Progenitor cell of endocrine pancreas (in vitro differentiated cells): ENCODE data around the gene DCLK2. TPM values are rescaled to one million over a fixed set of nuclear protein-coding genes. Genes with fewer than 3 reads are reported as not detected.

ENCODE experiments used
- DNase-seq: peaks from one replicate; pipeline ENCODE4 v3.0.0; 2021; ENCODE audit warnings: low spot score; ENCODE audit not compliant: unreplicated experiment
- H3K27ac Mint-ChIP-seq: 2 replicates; pipeline ENCODE4 v1.8.0; 2021; ENCODE audit warnings: mild to moderate bottlenecking, moderate library complexity, mixed read lengths
- H3K27me3 Mint-ChIP-seq: 2 replicates; pipeline ENCODE4 v1.8.0; 2021; ENCODE audit warnings: mixed read lengths
- H3K36me3 Mint-ChIP-seq: 2 replicates; pipeline ENCODE4 v1.8.0; 2022; ENCODE audit warnings: mixed read lengths; ENCODE audit not compliant: insufficient read depth
- H3K4me1 Mint-ChIP-seq: 2 replicates; pipeline ENCODE4 v1.8.0; 2021; ENCODE audit warnings: low read depth, mixed read lengths
- H3K4me3 Mint-ChIP-seq: 2 replicates; pipeline ENCODE4 v1.8.0; 2021; ENCODE audit warnings: low read depth, mild to moderate bottlenecking, moderate library complexity, mixed read lengths
- H3K9me3 Mint-ChIP-seq: 2 replicates; pipeline ENCODE4 v1.8.0; 2021; ENCODE audit warnings: low read depth, mixed read lengths
- total RNA-seq: library from RNA; stranded (reverse); gene quantifications from 2 replicates; pipeline ENCODE4 v1.2.1, GENCODE V29; 2021
- TF ChIP-seq, protein P1 (sequence below): fragments of 200-600 bp; sonication (generic); IDR thresholded peaks from one replicate; pipeline ENCODE4 v1.5.0; 2021; ENCODE audit warnings: antibody characterized with exemption, mild to moderate bottlenecking; ENCODE audit not compliant: unreplicated experiment

The DCLK2 gene
- total RNA-seq, 1 donor from 2014 or later: 7.2 TPM

DNA sequence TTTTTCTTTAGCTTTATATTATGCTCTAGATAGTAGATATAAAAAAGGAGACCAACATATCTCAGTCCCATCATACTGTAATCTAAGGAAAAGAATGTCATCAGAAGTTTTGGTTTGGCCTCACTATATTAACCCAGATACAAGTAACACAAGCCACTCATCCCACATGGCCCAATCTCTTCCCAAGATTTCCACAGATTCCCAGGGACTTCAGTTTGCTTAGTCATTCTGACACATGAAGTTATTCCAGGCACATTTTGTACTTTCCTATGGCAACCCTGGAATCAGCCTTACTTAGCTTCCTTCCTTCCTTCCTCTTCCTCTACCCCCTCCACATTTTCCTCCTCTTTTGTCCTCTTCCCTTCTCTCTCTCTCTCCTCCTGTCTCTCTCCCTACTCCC lies 21.7 kb upstream of the DCLK2 start:
- TF ChIP-seq, protein P1, sequence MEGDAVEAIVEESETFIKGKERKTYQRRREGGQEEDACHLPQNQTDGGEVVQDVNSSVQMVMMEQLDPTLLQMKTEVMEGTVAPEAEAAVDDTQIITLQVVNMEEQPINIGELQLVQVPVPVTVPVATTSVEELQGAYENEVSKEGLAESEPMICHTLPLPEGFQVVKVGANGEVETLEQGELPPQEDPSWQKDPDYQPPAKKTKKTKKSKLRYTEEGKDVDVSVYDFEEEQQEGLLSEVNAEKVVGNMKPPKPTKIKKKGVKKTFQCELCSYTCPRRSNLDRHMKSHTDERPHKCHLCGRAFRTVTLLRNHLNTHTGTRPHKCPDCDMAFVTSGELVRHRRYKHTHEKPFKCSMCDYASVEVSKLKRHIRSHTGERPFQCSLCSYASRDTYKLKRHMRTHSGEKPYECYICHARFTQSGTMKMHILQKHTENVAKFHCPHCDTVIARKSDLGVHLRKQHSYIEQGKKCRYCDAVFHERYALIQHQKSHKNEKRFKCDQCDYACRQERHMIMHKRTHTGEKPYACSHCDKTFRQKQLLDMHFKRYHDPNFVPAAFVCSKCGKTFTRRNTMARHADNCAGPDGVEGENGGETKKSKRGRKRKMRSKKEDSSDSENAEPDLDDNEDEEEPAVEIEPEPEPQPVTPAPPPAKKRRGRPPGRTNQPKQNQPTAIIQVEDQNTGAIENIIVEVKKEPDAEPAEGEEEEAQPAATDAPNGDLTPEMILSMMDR: no peak
- H3K27me3 Mint-ChIP-seq: no peaks in the 10 kb centered on the region
- H3K4me1 Mint-ChIP-seq: no peaks in the 10 kb centered on the region
- no peak for DNase-seq
- H3K36me3 Mint-ChIP-seq: peaks cover 3% of the 10 kb centered on the region
- peaks cover 12% of the 10 kb centered on the region for H3K9me3 Mint-ChIP-seq
- H3K27ac Mint-ChIP-seq: no peak overlapping the region
- H3K4me3 Mint-ChIP-seq: no peak overlapping the region

DNA sequence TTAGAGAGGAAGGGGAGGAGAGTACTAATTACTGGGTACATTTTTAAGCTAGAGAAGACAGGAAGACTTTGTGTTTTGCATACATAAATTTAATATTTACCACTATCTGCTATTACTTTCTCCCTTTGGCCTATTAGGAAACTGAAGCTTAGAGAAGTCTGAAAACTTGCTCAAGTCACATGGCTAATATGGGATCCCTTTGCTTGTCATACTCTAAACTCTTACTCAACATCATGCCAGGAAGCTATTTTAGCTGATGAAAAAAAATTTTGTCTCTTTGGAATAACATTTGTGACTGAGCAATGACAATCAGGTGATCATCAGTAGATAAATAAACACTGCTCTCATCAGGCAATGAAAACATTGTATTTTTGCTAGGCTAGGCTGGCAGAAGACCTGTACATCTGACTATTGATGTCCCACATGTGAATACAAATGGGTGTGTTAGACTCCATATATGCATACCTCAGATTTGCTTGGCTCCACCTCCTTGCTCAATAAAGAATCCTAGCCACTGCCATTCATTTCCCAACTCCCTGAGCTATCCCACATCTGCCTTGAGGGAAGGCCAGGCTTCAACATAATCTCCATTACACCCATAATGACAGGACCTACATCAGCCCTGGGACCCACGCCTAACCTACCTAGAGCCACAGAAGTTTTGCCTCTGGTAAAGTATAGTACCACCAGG lies 17.0 kb upstream of the DCLK2 start:
- Mint-ChIP-seq H3K4me3 (no peak overlapping the region), H3K4me1 (no peaks in the 10 kb centered on the region), H3K27ac (no peak overlapping the region), H3K27me3 (peaks cover 2% of the 10 kb centered on the region), H3K9me3 (peaks cover 15% of the 10 kb centered on the region), H3K36me3 (peaks cover 2% of the 10 kb centered on the region)
- DNase-seq: no peak
- TF ChIP-seq, protein P1: no peak

DNA sequence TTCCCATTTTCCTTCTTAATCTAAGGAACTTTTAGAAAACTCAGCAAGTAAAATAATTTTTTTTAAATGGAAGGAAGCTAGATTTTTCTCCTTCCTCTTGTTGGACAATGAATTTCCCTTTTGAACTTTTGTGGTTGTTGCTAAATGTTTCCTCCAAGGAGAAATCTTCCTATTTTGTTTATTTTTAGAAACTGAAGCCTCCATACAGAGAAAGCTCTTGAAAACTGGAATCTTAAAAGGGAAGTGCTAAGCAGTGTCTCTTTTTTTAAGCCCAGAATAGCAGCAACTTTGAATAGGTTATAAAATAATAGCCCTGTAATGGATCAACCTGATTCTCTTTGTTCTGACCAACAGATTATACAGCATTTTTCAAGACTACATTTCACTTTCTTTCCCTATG lies 15.1 kb upstream of the DCLK2 start:
- no peak overlapping the region for H3K27ac Mint-ChIP-seq
- no peaks in the 10 kb centered on the region for H3K4me1 Mint-ChIP-seq
- H3K9me3 Mint-ChIP-seq: peaks cover 11% of the 10 kb centered on the region
- H3K36me3 Mint-ChIP-seq: no peaks in the 10 kb centered on the region
- DNase-seq: no peak
- H3K27me3 Mint-ChIP-seq: peaks cover 2% of the 10 kb centered on the region
- H3K4me3 Mint-ChIP-seq: no peak overlapping the region
- TF ChIP-seq, protein P1: no peak

DNA sequence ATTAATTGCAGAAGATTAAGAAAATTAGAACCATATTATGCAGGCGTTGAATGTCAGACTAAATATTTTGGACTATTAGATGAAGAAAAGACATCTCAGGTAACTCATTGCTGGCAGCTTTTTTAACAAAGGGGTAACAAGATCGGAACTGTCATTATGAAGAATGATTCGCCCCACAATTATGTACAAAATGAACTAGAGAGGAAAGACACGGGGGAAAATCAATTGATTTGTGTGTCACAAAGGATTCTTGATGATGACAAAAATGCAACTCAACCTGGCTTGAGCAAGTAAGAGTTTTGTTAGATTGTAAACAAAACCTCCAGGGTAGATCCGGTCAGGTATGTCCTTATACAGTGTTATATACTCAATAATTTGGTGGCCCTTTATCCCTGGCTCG lies 12.5 kb upstream of the DCLK2 start:
- Mint-ChIP-seq H3K36me3 (no peaks in the 10 kb centered on the region), H3K27ac (no peak overlapping the region), H3K9me3 (peaks cover 11% of the 10 kb centered on the region), H3K27me3 (peaks cover 2% of the 10 kb centered on the region), H3K4me1 (no peaks in the 10 kb centered on the region), H3K4me3 (no peak overlapping the region)
- TF ChIP-seq, protein P1: no peak
- DNase-seq: no peak

DNA sequence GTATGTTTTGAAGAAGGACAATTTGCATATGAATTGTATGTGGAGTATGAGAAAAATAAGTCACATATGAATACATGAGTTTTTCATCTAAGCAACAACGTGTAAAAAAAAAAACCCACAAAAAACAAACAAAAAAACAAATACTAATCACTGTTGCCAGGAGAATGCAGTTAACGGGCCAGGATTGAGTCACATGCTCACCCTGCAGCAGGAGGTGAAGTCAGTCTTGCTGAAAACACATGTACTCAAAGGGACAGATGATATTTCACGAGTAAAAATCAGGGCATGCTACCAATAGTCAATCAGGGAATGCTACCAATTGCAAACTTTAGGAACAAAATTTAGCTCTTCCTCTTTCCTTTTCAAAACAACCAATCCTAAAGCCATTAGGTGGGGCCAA lies 10.4 kb upstream of the DCLK2 start:
- no peak overlapping the region for H3K4me3 Mint-ChIP-seq
- peaks cover 11% of the 10 kb centered on the region for H3K9me3 Mint-ChIP-seq
- TF ChIP-seq, protein P1: no peak
- H3K27me3 Mint-ChIP-seq: peaks cover 4% of the 10 kb centered on the region
- no peaks in the 10 kb centered on the region for H3K36me3 Mint-ChIP-seq
- no peak overlapping the region for H3K27ac Mint-ChIP-seq
- no peaks in the 10 kb centered on the region for H3K4me1 Mint-ChIP-seq
- no peak for DNase-seq
